ENCODE measurements around the gene HMOX2. TPM values are rescaled to one million over a fixed set of nuclear protein-coding genes. Genes with fewer than 3 reads are reported as not detected.

HMOX2 gene
- total RNA-seq, 1 donor from 2014 or later: 52.8 TPM

DNA sequence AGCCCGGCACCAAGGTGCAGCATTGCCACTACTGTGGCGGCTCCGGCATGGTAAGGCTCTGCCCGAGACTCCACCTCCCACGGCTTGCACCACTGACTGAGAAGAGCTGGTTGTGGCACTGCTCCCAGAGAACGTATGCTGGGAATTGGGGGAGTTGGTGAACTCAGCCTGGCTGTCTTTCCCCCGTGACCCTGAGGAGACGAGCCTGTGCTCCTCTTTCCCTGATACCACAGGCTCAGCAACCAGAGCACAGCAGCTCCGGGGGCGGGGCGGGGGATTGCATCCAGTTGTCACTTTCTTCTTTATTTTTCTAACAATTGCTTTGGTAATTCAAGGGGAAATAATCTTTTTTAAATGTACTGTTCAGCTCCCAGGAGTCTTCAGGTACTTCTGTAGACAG lies 33.8 kb upstream of the HMOX2 start:
- H3K27me3 ChIP-seq: no peaks in the 10 kb centered on the region
- no peaks in the 10 kb centered on the region for H3K9me3 ChIP-seq
- peaks cover 0 to 90% of the 10 kb centered on the region in 2 donors for H3K36me3 ChIP-seq
- no peaks in the 10 kb centered on the region for H3K4me1 ChIP-seq
- DNase-seq (ENCODE audit: extremely low spot score in 2 of 2): no peak
- H3K27ac ChIP-seq: no peak overlapping the region
- TF ChIP-seq, protein P1, sequence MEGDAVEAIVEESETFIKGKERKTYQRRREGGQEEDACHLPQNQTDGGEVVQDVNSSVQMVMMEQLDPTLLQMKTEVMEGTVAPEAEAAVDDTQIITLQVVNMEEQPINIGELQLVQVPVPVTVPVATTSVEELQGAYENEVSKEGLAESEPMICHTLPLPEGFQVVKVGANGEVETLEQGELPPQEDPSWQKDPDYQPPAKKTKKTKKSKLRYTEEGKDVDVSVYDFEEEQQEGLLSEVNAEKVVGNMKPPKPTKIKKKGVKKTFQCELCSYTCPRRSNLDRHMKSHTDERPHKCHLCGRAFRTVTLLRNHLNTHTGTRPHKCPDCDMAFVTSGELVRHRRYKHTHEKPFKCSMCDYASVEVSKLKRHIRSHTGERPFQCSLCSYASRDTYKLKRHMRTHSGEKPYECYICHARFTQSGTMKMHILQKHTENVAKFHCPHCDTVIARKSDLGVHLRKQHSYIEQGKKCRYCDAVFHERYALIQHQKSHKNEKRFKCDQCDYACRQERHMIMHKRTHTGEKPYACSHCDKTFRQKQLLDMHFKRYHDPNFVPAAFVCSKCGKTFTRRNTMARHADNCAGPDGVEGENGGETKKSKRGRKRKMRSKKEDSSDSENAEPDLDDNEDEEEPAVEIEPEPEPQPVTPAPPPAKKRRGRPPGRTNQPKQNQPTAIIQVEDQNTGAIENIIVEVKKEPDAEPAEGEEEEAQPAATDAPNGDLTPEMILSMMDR (IDR thresholded peaks at IDR 0.05): no peak
- no peak for TF ChIP-seq POLR2AphosphoS5 (IDR thresholded peaks at IDR 0.05; ENCODE audit: insufficient read depth in 1 of 2, low read depth in 1 of 2)
- H3K4me3 ChIP-seq: no peak overlapping the region
- intact Hi-C loops (cut with DNase I): no loop called here

GRCh38 chr16:4443271-4443670 lies 32.9 kb upstream of the HMOX2 start:
- no peak overlapping the region for H3K27ac ChIP-seq
- no peaks in the 10 kb centered on the region for H3K9me3 ChIP-seq
- no peaks in the 10 kb centered on the region for H3K4me1 ChIP-seq
- no peak for DNase-seq (ENCODE audit: extremely low spot score in 2 of 2)
- intact Hi-C loops (cut with DNase I): no loop called here
- H3K36me3 ChIP-seq: peaks cover 0 to 93% of the 10 kb centered on the region in 2 donors
- TF ChIP-seq, protein P1 (IDR thresholded peaks at IDR 0.05): no peak
- TF ChIP-seq POLR2AphosphoS5 (IDR thresholded peaks at IDR 0.05; ENCODE audit: insufficient read depth in 1 of 2, low read depth in 1 of 2) (no peak), POLR2A (IDR thresholded peaks at IDR 0.05) (no peak)
- no peak overlapping the region for H3K4me3 ChIP-seq
- no peaks in the 10 kb centered on the region for H3K27me3 ChIP-seq

DNA sequence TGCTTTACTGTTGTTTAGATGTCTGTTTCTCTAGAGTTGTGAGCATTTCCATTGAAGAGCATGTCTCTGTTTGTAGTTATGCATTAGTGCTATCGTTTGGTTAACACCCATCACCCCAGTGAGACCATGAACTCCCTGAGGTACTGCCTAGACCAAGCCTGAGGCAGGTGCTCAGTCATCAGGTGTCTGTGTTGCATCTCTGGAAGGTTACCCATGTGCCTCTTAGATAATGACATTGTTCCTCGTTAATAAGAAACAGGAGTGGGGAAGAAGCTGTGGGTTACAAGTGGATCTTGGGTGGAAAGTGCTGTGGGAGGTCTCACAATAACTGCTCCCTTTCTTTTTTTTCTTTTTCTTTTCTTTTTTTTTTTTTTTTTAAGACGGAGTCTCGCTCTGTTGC lies 32.2 kb upstream of the HMOX2 start:
- no peak for TF ChIP-seq POLR2A (IDR thresholded peaks at IDR 0.05)
- no peak for TF ChIP-seq POLR2AphosphoS5 (IDR thresholded peaks at IDR 0.05; ENCODE audit: insufficient read depth in 1 of 2, low read depth in 1 of 2)
- TF ChIP-seq, protein P1 (IDR thresholded peaks at IDR 0.05): no peak
- H3K36me3 ChIP-seq: peaks cover 0 to 94% of the 10 kb centered on the region in 2 donors
- no peaks in the 10 kb centered on the region for H3K9me3 ChIP-seq
- H3K4me1 ChIP-seq: no peaks in the 10 kb centered on the region
- H3K4me3 ChIP-seq: no peak overlapping the region
- intact Hi-C loops (cut with DNase I): no loop called here
- H3K27ac ChIP-seq: no peak overlapping the region
- no peak for DNase-seq (ENCODE audit: extremely low spot score in 2 of 2)
- no peaks in the 10 kb centered on the region for H3K27me3 ChIP-seq

DNA sequence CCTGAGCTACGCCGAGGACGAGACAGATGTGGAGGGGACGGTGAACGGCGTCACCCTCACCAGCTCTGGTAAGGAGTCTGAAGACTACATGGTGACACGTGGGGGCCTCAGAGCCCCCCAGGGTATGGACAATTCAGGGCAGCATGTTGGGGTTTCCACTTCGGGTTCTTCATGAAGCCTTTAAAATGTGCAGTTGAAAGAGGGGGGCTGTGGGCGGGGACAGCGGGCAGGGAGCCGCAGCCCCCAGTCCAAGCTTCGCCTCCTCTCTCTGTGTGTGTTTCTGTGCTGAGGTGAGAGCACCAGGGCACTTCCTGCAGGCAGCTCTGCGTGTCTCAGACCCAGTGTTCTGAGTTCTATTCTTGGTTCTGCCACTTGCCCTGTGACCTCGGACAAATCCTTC lies 25.8 kb upstream of the HMOX2 start:
- no peak overlapping the region for H3K4me3 ChIP-seq
- H3K36me3 ChIP-seq: peaks cover 3 to 79% of the 10 kb centered on the region in 2 donors

GRCh38 chr16:4450931-4451519 lies 25.2 kb upstream of the HMOX2 start:
- Histone ChIP-seq H3K36me3 (peaks cover 3 to 79% of the 10 kb centered on the region in 2 donors), H3K4me3 (no peak overlapping the region), H3K9me3 (no peaks in the 10 kb centered on the region), H3K27me3 (no peaks in the 10 kb centered on the region), H3K4me1 (no peaks in the 10 kb centered on the region), H3K27ac (no peak overlapping the region)
- no peak for DNase-seq (ENCODE audit: extremely low spot score in 2 of 2)
- TF ChIP-seq POLR2A (IDR thresholded peaks at IDR 0.05): no peak
- TF ChIP-seq, protein P1 (IDR thresholded peaks at IDR 0.05): no peak
- TF ChIP-seq POLR2AphosphoS5 (IDR thresholded peaks at IDR 0.05; ENCODE audit: insufficient read depth in 1 of 2, low read depth in 1 of 2): no peak
- intact Hi-C loops (cut with DNase I): no loop called here

More for the DNA sequence above, 25.8 kb upstream of the HMOX2 start:
- no peak for TF ChIP-seq POLR2AphosphoS5 (IDR thresholded peaks at IDR 0.05; ENCODE audit: insufficient read depth in 1 of 2, low read depth in 1 of 2)
- TF ChIP-seq, protein P1 (IDR thresholded peaks at IDR 0.05): no peak
- TF ChIP-seq POLR2A (IDR thresholded peaks at IDR 0.05): no peak
- no peaks in the 10 kb centered on the region for H3K27me3 ChIP-seq
- DNase-seq (ENCODE audit: extremely low spot score in 2 of 2): no peak
- no peaks in the 10 kb centered on the region for H3K4me1 ChIP-seq
- H3K9me3 ChIP-seq: no peaks in the 10 kb centered on the region
- intact Hi-C loops (cut with DNase I): no loop called here
- H3K27ac ChIP-seq: no peak overlapping the region

All from vagina (tissue), 2 donors.